HG03442 (cell line): ENCODE results near the gene LDHAL6B.

Experiments
- ATAC-seq: cut with Tn5 transposase; IDR thresholded peaks from one replicate; pipeline ENCODE4 v1.9.1; 2021; ENCODE audit warnings: mild to moderate bottlenecking, moderate library complexity; ENCODE audit not compliant: unreplicated experiment

LDHAL6B gene

DNA sequence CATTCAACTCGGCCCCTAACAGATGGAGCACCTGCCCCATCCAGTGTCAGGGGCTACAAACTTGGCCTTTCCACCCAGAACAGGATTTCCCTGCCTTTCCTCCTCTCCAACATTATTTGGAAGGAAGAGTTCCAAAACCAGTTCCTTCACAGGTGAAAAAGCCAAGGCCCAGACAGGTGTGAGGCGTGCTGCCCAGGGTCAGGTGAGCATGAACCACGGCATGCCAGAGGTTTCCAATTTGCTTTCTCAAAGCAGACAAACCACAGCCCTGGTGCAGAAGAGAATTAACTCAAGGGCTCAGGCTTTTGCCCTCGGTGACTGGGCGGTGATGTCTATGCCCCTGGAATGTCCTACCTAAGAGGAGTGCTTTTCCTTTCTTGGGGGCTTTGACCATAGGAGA lies 43.2 kb downstream of the LDHAL6B start:
- peak; percentile 7 for ATAC-seq

DNA sequence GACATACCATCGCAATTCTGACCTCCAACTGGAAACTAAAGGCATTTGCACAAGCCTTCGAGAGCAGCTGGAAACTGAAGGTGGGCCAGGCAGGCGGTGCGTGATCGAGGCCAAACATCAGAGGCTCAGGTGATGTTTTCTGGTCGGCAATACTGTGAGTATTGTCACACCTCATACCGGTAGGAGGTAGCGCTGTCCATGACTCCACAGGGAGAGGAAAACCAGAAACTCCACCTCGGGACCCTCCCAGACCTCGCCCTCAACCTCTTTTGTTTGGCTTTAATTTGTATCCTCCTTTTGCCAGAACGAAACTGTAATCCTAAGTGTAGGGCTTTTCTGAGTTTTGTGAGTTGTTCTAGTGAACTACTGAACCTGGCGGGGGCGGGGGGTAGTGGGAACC lies 43.6 kb downstream of the LDHAL6B start:
- ATAC-seq: no peak

DNA sequence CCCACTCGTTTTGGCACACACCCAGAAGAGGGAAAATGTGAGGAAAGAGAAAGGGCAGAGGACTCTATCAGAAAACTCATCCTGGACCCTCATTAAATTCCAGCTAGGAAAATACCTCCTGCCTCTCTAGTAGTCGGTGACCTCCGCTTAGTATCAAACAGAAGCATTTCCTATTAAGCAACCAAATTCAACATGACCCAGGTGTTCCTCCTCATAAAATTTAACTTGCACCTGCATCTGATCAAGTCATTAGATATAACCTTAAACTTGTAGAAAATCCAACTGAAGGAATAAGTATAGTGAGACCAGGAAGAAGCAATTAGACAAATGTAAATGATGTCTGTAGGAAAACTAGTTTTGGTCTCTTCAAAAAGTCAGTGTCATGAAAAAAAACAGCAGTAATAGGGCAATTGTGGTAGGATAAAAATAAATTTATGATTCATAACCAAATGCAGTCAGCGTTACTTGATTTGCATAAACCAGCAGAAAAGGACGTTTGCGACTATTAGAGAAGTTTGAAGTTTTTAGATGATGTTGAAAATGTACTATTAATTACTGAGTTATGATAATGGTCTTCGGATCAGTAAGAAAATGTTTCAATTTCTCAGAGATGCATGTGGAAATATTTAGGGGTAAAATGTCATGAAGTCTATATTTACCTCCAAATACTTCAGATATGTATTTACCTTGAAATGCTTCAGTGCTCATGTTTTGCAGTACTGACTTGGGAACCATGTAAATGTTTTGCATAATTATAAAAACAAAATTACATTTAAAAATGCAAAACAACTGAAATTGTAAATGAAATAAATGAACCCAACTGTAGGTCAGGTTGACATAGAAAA lies 44.6 kb downstream of the LDHAL6B start:
- peak; percentile 44 for ATAC-seq

DNA sequence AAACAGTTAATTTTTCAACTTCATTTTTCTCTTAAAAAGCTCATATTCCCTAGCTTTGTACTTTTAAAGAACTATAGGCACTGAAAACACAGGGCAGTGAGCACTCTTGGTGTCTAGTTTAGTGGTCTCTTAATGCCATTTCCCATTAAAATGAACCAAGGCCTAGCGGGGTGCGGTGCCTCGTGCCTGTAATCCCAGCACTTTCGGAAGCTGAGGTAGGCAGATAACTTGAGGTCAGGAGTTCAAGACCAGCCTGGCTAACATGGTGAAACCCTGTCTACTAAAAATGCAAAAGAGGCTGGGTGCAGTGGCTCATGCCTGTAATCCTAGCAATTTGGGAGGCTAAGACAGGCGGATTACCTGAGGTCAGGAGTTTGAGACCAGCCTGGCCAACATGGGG lies 45.5 kb downstream of the LDHAL6B start:
- ATAC-seq: no peak

- no peak for ATAC-seq
Measured at GRCh38 chr15:59255680-59256336, 49.2 kb downstream of the LDHAL6B start.

- ATAC-seq: no peak
Measured at GRCh38 chr15:59256482-59256881, 49.8 kb downstream of the LDHAL6B start.

DNA sequence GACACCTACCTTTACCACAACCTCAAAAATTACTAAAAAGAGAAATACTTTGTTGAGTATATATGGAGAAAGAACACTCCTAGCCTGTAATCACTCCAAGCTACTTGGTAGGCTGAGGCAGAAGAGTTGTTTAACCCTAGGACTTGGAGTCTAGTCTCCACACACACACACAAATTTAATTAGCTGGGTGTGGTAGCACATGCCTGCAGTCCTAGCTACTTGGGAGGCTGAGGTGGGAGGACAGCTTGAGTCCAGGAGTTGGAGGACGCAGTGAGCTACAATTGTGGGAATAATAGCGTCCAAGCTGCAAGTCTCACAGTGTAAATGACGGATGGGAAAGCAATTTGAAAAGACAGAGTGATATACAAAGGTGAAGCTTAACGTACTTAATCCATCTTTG lies 50.5 kb downstream of the LDHAL6B start:
- no peak for ATAC-seq
